GM18508 (cell line): ENCODE results near the gene EDA2R.

Source experiments
- ATAC-seq: cut with Tn5 transposase; IDR thresholded peaks from one replicate; pipeline ENCODE4 v1.9.1; 2021; ENCODE audit warnings: moderate number of reproducible peaks; ENCODE audit not compliant: insufficient read depth, unreplicated experiment

EDA2R gene

GRCh38 chrX:66638591-66639500 lies at the start of gene EDA2R:
TSS of gene EDA2R (minus strand) at chrX:66639078. CDS start at chrX:66616020, 23,058 bp downstream.
- ATAC-seq, result peak; percentile 94

- ATAC-seq, result no peak
Measured at GRCh38 chrX:66684196-66684595, 45.3 kb upstream of the EDA2R start.

GRCh38 chrX:66680451-66680850 lies 41.6 kb upstream of the EDA2R start:
- no peak for ATAC-seq

- ATAC-seq, result no peak
Measured at GRCh38 chrX:66677430-66677829, 38.6 kb upstream of the EDA2R start.

GRCh38 chrX:66676990-66677389 lies 38.1 kb upstream of the EDA2R start:
- no peak for ATAC-seq

GRCh38 chrX:66676413-66676812 lies 37.5 kb upstream of the EDA2R start:
- ATAC-seq, result no peak

GRCh38 chrX:66675541-66675940 lies 36.7 kb upstream of the EDA2R start:
- no peak for ATAC-seq

- no peak for ATAC-seq
Measured at GRCh38 chrX:66674506-66674905, 35.6 kb upstream of the EDA2R start.

GRCh38 chrX:66672106-66672505 lies 33.2 kb upstream of the EDA2R start:
- ATAC-seq, result no peak

- no peak for ATAC-seq
Measured at GRCh38 chrX:66654411-66654810, 15.5 kb upstream of the EDA2R start.

GRCh38 chrX:66635360-66635759 lies 3.5 kb downstream of the EDA2R start:
- no peak for ATAC-seq

GRCh38 chrX:66634272-66634671 lies 4.6 kb downstream of the EDA2R start:
- no peak for ATAC-seq

GRCh38 chrX:66633541-66633940 lies 5.3 kb downstream of the EDA2R start:
- ATAC-seq, result no peak

- ATAC-seq, result no peak
Measured at GRCh38 chrX:66632981-66633380, 5.9 kb downstream of the EDA2R start.

- no peak for ATAC-seq
Measured at GRCh38 chrX:66632473-66632872, 6.4 kb downstream of the EDA2R start.

GRCh38 chrX:66625525-66625924 lies 13.4 kb downstream of the EDA2R start:
- no peak for ATAC-seq

GRCh38 chrX:66622209-66622608 lies 16.7 kb downstream of the EDA2R start:
- ATAC-seq, result no peak

GRCh38 chrX:66616944-66617343 lies 21.9 kb downstream of the EDA2R start:
- ATAC-seq, result no peak

- no peak for ATAC-seq
Measured at GRCh38 chrX:66602381-66602938, 36.4 kb downstream of the EDA2R start.

- no peak for ATAC-seq
Measured at GRCh38 chrX:66601522-66601921, 37.4 kb downstream of the EDA2R start.

- no peak for ATAC-seq
Measured at GRCh38 chrX:66579219-66579618, 59.7 kb downstream of the EDA2R start.

- no peak for ATAC-seq
Measured at GRCh38 chrX:66553973-66554372, 84.9 kb downstream of the EDA2R start.
